Measurements from ENCODE around the gene DNAJB4.
"Not testable (repeated sequence)": the region's sequence is repeated elsewhere in the genome, so short reads cannot be mapped to it uniquely, and the experiment has no call there.

DNAJB4 gene

GRCh38 chr1:77977989-77978292 lies 26.8 kb upstream of the DNAJB4 start:
- H3K27ac ChIP-seq (ENCODE audit: low read depth, low read length, poor library complexity, severe bottlenecking) = peak overlapping the region; percentile 93
- peaks cover 51% of the 10 kb centered on the region for H3K36me3 ChIP-seq (ENCODE audit: insufficient read depth, low read length)
- H3K9ac ChIP-seq (ENCODE audit: low read length) = peak overlapping the region; percentile 93
- H3K4me1 ChIP-seq (ENCODE audit: insufficient read depth, low read length, severe bottlenecking) = peaks cover 48% of the 10 kb centered on the region
- no peaks in the 10 kb centered on the region for H3K9me3 ChIP-seq (ENCODE audit: low read length)
- H3K79me2 ChIP-seq (ENCODE audit: insufficient read depth, low read length) = peaks cover 85% of the 10 kb centered on the region
- H3F3A ChIP-seq (ENCODE audit: insufficient read depth, low read length) = 0 out of 2 replicates have a peak, but pooled peaks cover 3% of the 10 kb centered on the region
- no peak overlapping the region for H2AFZ ChIP-seq (ENCODE audit: low read length)
- H3K4me3 ChIP-seq (ENCODE audit: low read depth, low read length, poor library complexity, severe bottlenecking) = peak overlapping the region; percentile 82
- no peaks in the 10 kb centered on the region for H3K9me2 ChIP-seq (ENCODE audit: low read depth, low read length)
- TF ChIP-seq EZH2 (IDR thresholded peaks at IDR 0.05; ENCODE audit: borderline replicate concordance, low read length) (no peak), CTCF (IDR thresholded peaks at IDR 0.05; ENCODE audit: low read length) (no peak)
- 0 out of 2 replicates have a peak, but pooled peaks cover 5% of the 10 kb centered on the region for H4K20me1 ChIP-seq (ENCODE audit: insufficient read depth, low read length)
- H3K4me2 ChIP-seq (ENCODE audit: low read length) = peak overlapping the region; percentile 92
- H3K27me3 ChIP-seq (ENCODE audit: insufficient read depth, low read length) = no peaks in the 10 kb centered on the region

- Histone ChIP-seq H3K27me3 (ENCODE audit: insufficient read depth, low read length) (no peaks in the 10 kb centered on the region), H2AFZ (ENCODE audit: low read length) (no peak overlapping the region), H3K4me2 (ENCODE audit: low read length) (peak overlapping the region; percentile 92), H3K9me3 (ENCODE audit: low read length) (no peaks in the 10 kb centered on the region), H3K79me2 (ENCODE audit: insufficient read depth, low read length) (peaks cover 80% of the 10 kb centered on the region), H3K4me3 (ENCODE audit: low read depth, low read length, poor library complexity, severe bottlenecking) (peak overlapping the region; percentile 82), H3K27ac (ENCODE audit: low read depth, low read length, poor library complexity, severe bottlenecking) (peak overlapping the region; percentile 93), H3K36me3 (ENCODE audit: insufficient read depth, low read length) (peaks cover 51% of the 10 kb centered on the region), H3F3A (ENCODE audit: insufficient read depth, low read length) (0 out of 2 replicates have a peak, but pooled peaks cover 2% of the 10 kb centered on the region), H3K9me2 (ENCODE audit: low read depth, low read length) (no peaks in the 10 kb centered on the region), H3K4me1 (ENCODE audit: insufficient read depth, low read length, severe bottlenecking) (peaks cover 48% of the 10 kb centered on the region), H3K9ac (ENCODE audit: low read length) (peak overlapping the region; percentile 93), H4K20me1 (ENCODE audit: insufficient read depth, low read length) (0 out of 2 replicates have a peak, but pooled peaks cover 5% of the 10 kb centered on the region)
- TF ChIP-seq EZH2 (IDR thresholded peaks at IDR 0.05; ENCODE audit: borderline replicate concordance, low read length) (no peak), CTCF (IDR thresholded peaks at IDR 0.05; ENCODE audit: low read length) (no peak)
These were observed 26.3 kb upstream of the DNAJB4 start for GRCh38 chr1:77978293-77978968.

GRCh38 chr1:77978969-77979876 lies 25.5 kb upstream of the DNAJB4 start, which contains the start of gene FUBP1:
Gene FUBP1, minus strand, starts transcription at chr1:77979072. Its CDS starts 68 bp downstream, at chr1:77979004.
- Histone ChIP-seq H3K79me2 (ENCODE audit: insufficient read depth, low read length) (peaks cover 72% of the 10 kb centered on the region), H3K27me3 (ENCODE audit: insufficient read depth, low read length) (no peaks in the 10 kb centered on the region), H3K4me3 (ENCODE audit: low read depth, low read length, poor library complexity, severe bottlenecking) (peak within 1 kb of the TSS; percentile 82), H3K9ac (ENCODE audit: low read length) (peak within 1 kb of the TSS; percentile 93), H3K27ac (ENCODE audit: low read depth, low read length, poor library complexity, severe bottlenecking) (peak within 1 kb of the TSS; percentile 93), H3K4me2 (ENCODE audit: low read length) (peak within 1 kb of the TSS; percentile 92), H3K9me2 (ENCODE audit: low read depth, low read length) (no peaks in the 10 kb centered on the region), H3K4me1 (ENCODE audit: insufficient read depth, low read length, severe bottlenecking) (peaks cover 48% of the 10 kb centered on the region), H2AFZ (ENCODE audit: low read length) (no peak within 1 kb of the TSS), H3K9me3 (ENCODE audit: low read length) (no peaks in the 10 kb centered on the region), H3F3A (ENCODE audit: insufficient read depth, low read length) (no peaks in the 10 kb centered on the region), H3K36me3 (ENCODE audit: insufficient read depth, low read length) (peaks cover 51% of the 10 kb centered on the region), H4K20me1 (ENCODE audit: insufficient read depth, low read length) (0 out of 2 replicates have a peak, but pooled peaks cover 5% of the 10 kb centered on the region)
- TF ChIP-seq EZH2 (IDR thresholded peaks at IDR 0.05; ENCODE audit: borderline replicate concordance, low read length) (no peak), CTCF (IDR thresholded peaks at IDR 0.05; ENCODE audit: low read length) (peak; percentile 73)

- H3K4me3 ChIP-seq (ENCODE audit: low read depth, low read length, poor library complexity, severe bottlenecking); H3F3A ChIP-seq (ENCODE audit: insufficient read depth, low read length); H2AFZ ChIP-seq (ENCODE audit: low read length); H3K9me3 ChIP-seq (ENCODE audit: low read length); H4K20me1 ChIP-seq (ENCODE audit: insufficient read depth, low read length); H3K27ac ChIP-seq (ENCODE audit: low read depth, low read length, poor library complexity, severe bottlenecking); H3K4me2 ChIP-seq (ENCODE audit: low read length); H3K9me2 ChIP-seq (ENCODE audit: low read depth, low read length); H3K27me3 ChIP-seq (ENCODE audit: insufficient read depth, low read length); H3K9ac ChIP-seq (ENCODE audit: low read length): not testable (repeated sequence)
- Histone ChIP-seq H3K36me3 (ENCODE audit: insufficient read depth, low read length) (peaks cover 20% of the 10 kb centered on the region; the same call in 1 of the 2 replicates), H3K79me2 (ENCODE audit: insufficient read depth, low read length) (peaks cover 37% of the 10 kb centered on the region), H3K4me1 (ENCODE audit: insufficient read depth, low read length, severe bottlenecking) (peaks cover 19% of the 10 kb centered on the region)
These were observed 21.3 kb upstream of the DNAJB4 start for GRCh38 chr1:77983352-77983996.
